Body of pancreas (tissue), 4 donors: ENCODE results near the gene APMAP. TPM values are rescaled to one million over a fixed set of nuclear protein-coding genes. Genes with fewer than 3 reads are reported as not detected.

Experiments used
- ATAC-seq: fragments of 150-250 bp; one replicate; pipeline ENCODE4 v1.9.1; 2016
- DNase-seq, 4 donors: peaks; one replicate each; pipeline ENCODE4 v3.0.0-alpha.2; 2019
- H3K27ac ChIP-seq, 4 donors: fragments of 200-600 bp; sonication (generic); 1 replicate in 3 of 4; 2 replicates in 1 of 4; pipeline versions ENCODE4 v1.5.1 to v1.6.1; 2016 to 2019; ENCODE audit warnings: mild to moderate bottlenecking in 1 of 4, mixed read lengths in 1 of 4, moderate library complexity in 1 of 4
- H3K27me3 ChIP-seq, 2 donors: fragments of 200-600 bp; sonication (generic); one replicate each; pipeline ENCODE4 v1.6.0; 2016; ENCODE audit warnings: mild to moderate bottlenecking in 1 of 2
- H3K36me3 ChIP-seq, 2 donors: fragments of 200-600 bp; sonication (generic); replicated peaks in 1 of 2; 2 replicates each; pipeline ENCODE4 v1.5.1; 2016; ENCODE audit warnings: low read depth in 2 of 2; ENCODE audit not compliant: insufficient read depth in 1 of 2
- H3K4me1 ChIP-seq: fragments of 200-600 bp; sonication (generic); one replicate; pipeline ENCODE4 v1.6.0; 2016
- H3K4me3 ChIP-seq, 2 donors: fragments of 200-600 bp; sonication (generic); 1 replicate in 1 of 2; 2 replicates in 1 of 2; pipeline ENCODE4 v1.5.1; 2016 to 2019
- H3K9me3 ChIP-seq, 3 donors: fragments of 200-600 bp; sonication (generic); 1 replicate in 2 of 3; 2 replicates in 1 of 3; pipeline ENCODE4 v1.5.1; 2016
- CTCF ChIP-seq, 7 experiments: fragments of 450-650 bp in 4 of 7; fragments of 200-600 bp in 3 of 7; sonication (generic) in 3 of 7; IDR thresholded peaks; one replicate each; pipeline ENCODE4 v1.5.1; 2016 to 2019; ENCODE audit warnings: antibody characterized with exemption in 7 of 7
- POLR2A ChIP-seq, 3 donors: fragments of 450-650 bp; IDR thresholded peaks; one replicate each; pipeline ENCODE4 v1.6.1; 2016; ENCODE audit warnings: antibody characterized with exemption in 3 of 3, mild to moderate bottlenecking in 2 of 3
- WGBS, 2 donors: methylation state at CpG; one replicate each; pipeline ENCODE4 v1.1.5; 2017; 5-methylcytosine and 5-hydroxymethylcytosine counted together
- intact Hi-C: fragments of 100-400 bp; cut with DNase I; formaldehyde crosslinking; loops from one replicate; pipeline ENCODE4 v1.15.1; 2023
- total RNA-seq, 2 donors: library from RNA; depleted of rRNA; stranded (reverse); fragments of >200 nt; gene quantifications; one replicate each; pipeline ENCODE4 v1.1.0, GENCODE V29; 2016

APMAP gene
- total RNA-seq, 2 donors from 2014 or later = 38.9 to 51.4 TPM

GRCh38 chr20:24970754-24971153 is 21.8 kb downstream of the APMAP start:
- Histone ChIP-seq H3K36me3 (peaks cover 0 to 29% of the 10 kb centered on the region in 2 donors), H3K27ac (no peak overlapping the region), H3K4me3 (no peak overlapping the region), H3K4me1 (no peaks in the 10 kb centered on the region), H3K27me3 (no peaks in the 10 kb centered on the region), H3K9me3 (no peaks in the 10 kb centered on the region)
- intact Hi-C loops = no loop called here
- DNase-seq = no peak
- TF ChIP-seq POLR2A (IDR thresholded peaks at IDR 0.05) (no peak), CTCF (IDR thresholded peaks at IDR 0.05) (no peak)
- WGBS, 2 donors = 87 to 95% methylated on average over 8 of the region's 8 CpGs
- ATAC-seq = no peak

GRCh38 chr20:24970030-24970553 is 22.5 kb downstream of the APMAP start:
- intact Hi-C loops = no loop called here

GRCh38 chr20:24969186-24970029 is 23.1 kb downstream of the APMAP start:
- ATAC-seq (no peak), DNase-seq (no peak)
- no peaks in the 10 kb centered on the region for H3K9me3 ChIP-seq
- peaks cover 0 to 32% of the 10 kb centered on the region in 2 donors for H3K36me3 ChIP-seq
- intact Hi-C loops = no loop called here
- TF ChIP-seq CTCF (IDR thresholded peaks at IDR 0.05) (no peak), POLR2A (IDR thresholded peaks at IDR 0.05) (no peak)
- no peak overlapping the region for H3K4me3 ChIP-seq
- no peaks in the 10 kb centered on the region for H3K4me1 ChIP-seq
- H3K27me3 ChIP-seq = no peaks in the 10 kb centered on the region
- no peak overlapping the region for H3K27ac ChIP-seq
- WGBS, 2 donors = 91 to 94% methylated on average over 19 of the region's 19 CpGs

More at GRCh38 chr20:24970030-24970553, 22.5 kb downstream of the APMAP start:
- WGBS, 2 donors = 81 to 97% methylated on average over 5 of the region's 5 CpGs
- DNase-seq = no peak
- Histone ChIP-seq H3K9me3 (no peaks in the 10 kb centered on the region), H3K27ac (no peak overlapping the region), H3K27me3 (no peaks in the 10 kb centered on the region), H3K36me3 (peaks cover 0 to 32% of the 10 kb centered on the region in 2 donors), H3K4me1 (no peaks in the 10 kb centered on the region), H3K4me3 (no peak overlapping the region)
- no peak for TF ChIP-seq CTCF (IDR thresholded peaks at IDR 0.05)
- no peak for TF ChIP-seq POLR2A (IDR thresholded peaks at IDR 0.05)
- no peak for ATAC-seq

- ATAC-seq (no peak), DNase-seq (no peak)
- 80 to 82% methylated on average over 5 of the region's 5 CpGs for WGBS, 2 donors
- Histone ChIP-seq H3K27ac (no peak overlapping the region), H3K27me3 (no peaks in the 10 kb centered on the region), H3K4me1 (no peaks in the 10 kb centered on the region), H3K9me3 (no peaks in the 10 kb centered on the region), H3K4me3 (no peak overlapping the region), H3K36me3 (peaks cover 0 to 38% of the 10 kb centered on the region in 2 donors)
- TF ChIP-seq CTCF (IDR thresholded peaks at IDR 0.05) (no peak), POLR2A (IDR thresholded peaks at IDR 0.05) (no peak)
- intact Hi-C loops = no loop called here
Observed at GRCh38 chr20:24968278-24968800, 24.2 kb downstream of the APMAP start.
